OCI-LY7 (cell line): ENCODE results near the gene VEPH1. TPM values are rescaled to one million over a fixed set of nuclear protein-coding genes. Genes with fewer than 3 reads are reported as not detected.

ENCODE experiments used
- BruUV-seq: library from RNA; stranded (reverse); fragments of 400-500 nt; replicated peaks from 2 replicates; lab custom pipeline; 2021; lab: Mats Ljungman, UMichigan
- CTCF ChIA-PET: fragments of 300-600 bp; sonication (Branson Sonifier 250); formaldehyde crosslinking; loops from one replicate; lab custom pipeline; 2022; ENCODE audit warnings: antibody characterized with exemption; ENCODE audit not compliant: unreplicated experiment; lab: Charles Lee
- POLR2A ChIA-PET: fragments of 300-600 bp; sonication (Branson Sonifier 250); formaldehyde crosslinking; loops from one replicate; lab custom pipeline; 2022; ENCODE audit warnings: antibody characterized with exemption; lab: Charles Lee
- DNase-seq: peaks from one replicate; pipeline ENCODE4 v3.0.0-alpha.2; 2015; ENCODE audit warnings: low spot score
- H2AFZ ChIP-seq: fragments of 200-600 bp; sonication (generic), shearing (Covaris generic); 2 replicates; pipeline ENCODE4 v1.6.1; 2014; ENCODE audit warnings: mild to moderate bottlenecking, antibody characterized with exemption, low read length, moderate library complexity
- H3K27ac ChIP-seq: fragments of 200-600 bp; sonication (generic); 2 replicates; pipeline ENCODE4 v1.5.1; 2014; ENCODE audit warnings: mixed run types, low read depth, mild to moderate bottlenecking, moderate library complexity, low read length, inconsistent platforms; ENCODE audit not compliant: poor library complexity, severe bottlenecking
- H3K36me3 ChIP-seq: fragments of 200-600 bp; sonication (generic); 2 replicates; pipeline ENCODE4 v1.6.1; 2014; ENCODE audit warnings: mild to moderate bottlenecking, antibody characterized with exemption, low read length, moderate library complexity, mixed read lengths; ENCODE audit not compliant: insufficient read depth
- H3K4me1 ChIP-seq: fragments of 200-600 bp; sonication (generic); 2 replicates; pipeline ENCODE4 v1.5.1; 2014; ENCODE audit warnings: mild to moderate bottlenecking, low read length; ENCODE audit not compliant: insufficient read depth, poor library complexity, severe bottlenecking
- H3K4me2 ChIP-seq: fragments of 200-600 bp; sonication (generic); 2 replicates; pipeline ENCODE4 v1.6.1; 2014; ENCODE audit warnings: mild to moderate bottlenecking, low read length
- H3K4me3 ChIP-seq: fragments of 200-600 bp; sonication (generic); 2 replicates; pipeline ENCODE4 v1.5.1; 2014; ENCODE audit warnings: mild to moderate bottlenecking, low read depth, low read length; ENCODE audit not compliant: poor library complexity, severe bottlenecking
- H3K79me2 ChIP-seq: fragments of 200-600 bp; sonication (generic); 2 replicates; pipeline ENCODE4 v1.6.1; 2016; ENCODE audit warnings: low read depth, mild to moderate bottlenecking, low read length, moderate library complexity, mixed read lengths; ENCODE audit not compliant: insufficient read depth
- H3K9me2 ChIP-seq: fragments of 200-600 bp; sonication (generic); 2 replicates; pipeline ENCODE4 v1.6.1; 2016; ENCODE audit warnings: mild to moderate bottlenecking, low read length, mixed read lengths; ENCODE audit not compliant: insufficient read depth
- H3K9me3 ChIP-seq: fragments of 200-600 bp; sonication (generic); 2 replicates; pipeline ENCODE4 v1.6.1; 2014; ENCODE audit warnings: mild to moderate bottlenecking, mixed run types, low read length, mixed read lengths
- H4K20me1 ChIP-seq: fragments of 200-600 bp; sonication (generic); 2 replicates; pipeline ENCODE4 v1.6.1; 2014; ENCODE audit warnings: mild to moderate bottlenecking, antibody characterized with exemption, low read length, moderate library complexity, mixed read lengths; ENCODE audit not compliant: insufficient read depth
- EZH2phosphoT487 ChIP-seq: fragments of 200-600 bp; sonication (generic); IDR thresholded peaks from 2 replicates; pipeline ENCODE4 v1.6.1; 2018; ENCODE audit warnings: low read depth, borderline replicate concordance, mild to moderate bottlenecking, mixed run types, antibody characterized with exemption, low read length, moderate library complexity, mixed read lengths
- intact Hi-C: fragments of 100-400 bp; cut with micrococcal nuclease; formaldehyde crosslinking; loops from one replicate; pipeline ENCODE4 v1.10.0; 2022; ENCODE audit not compliant: unreplicated experiment
- total RNA-seq, 2 experiments: library from RNA; depleted of rRNA in 1 of 2; stranded (reverse); fragments of >200 nt in 1 of 2; shearing (Covaris generic) in 1 of 2; gene quantifications; 2 replicates each; pipeline ENCODE4 v1.2.3, GENCODE V29; 2014 to 2022
- TF ChIP-seq, protein P1 (sequence below): fragments of 200-600 bp; sonication (generic); conservative IDR thresholded peaks from 2 replicates; pipeline ENCODE4 v1.5.1; 2014; ENCODE audit warnings: mild to moderate bottlenecking, antibody characterized with exemption, low read length, moderate library complexity, mixed read lengths

Gene VEPH1
- total RNA-seq, 2 experiments from 2014 or later: not detected

- Histone ChIP-seq H3K9me2 (no peaks in the 10 kb centered on the region), H3K79me2 (no peaks in the 10 kb centered on the region), H3K4me1 (no peaks in the 10 kb centered on the region), H3K9me3 (no peaks in the 10 kb centered on the region), H2AFZ (no peak overlapping the region), H3K4me2 (no peak overlapping the region), H3K36me3 (no peaks in the 10 kb centered on the region), H3K4me3 (no peak overlapping the region), H4K20me1 (no peaks in the 10 kb centered on the region), H3K27ac (no peak overlapping the region)
- CTCF ChIA-PET: no interaction called here
- DNase-seq: no peak
- POLR2A ChIA-PET: no interaction called here
- no TSS peak for BruUV-seq
- intact Hi-C loops: no loop called here
- TF ChIP-seq EZH2phosphoT487: no peak
These were observed 95.4 kb downstream of the VEPH1 start for GRCh38 chr3:157407769-157408168.

DNA sequence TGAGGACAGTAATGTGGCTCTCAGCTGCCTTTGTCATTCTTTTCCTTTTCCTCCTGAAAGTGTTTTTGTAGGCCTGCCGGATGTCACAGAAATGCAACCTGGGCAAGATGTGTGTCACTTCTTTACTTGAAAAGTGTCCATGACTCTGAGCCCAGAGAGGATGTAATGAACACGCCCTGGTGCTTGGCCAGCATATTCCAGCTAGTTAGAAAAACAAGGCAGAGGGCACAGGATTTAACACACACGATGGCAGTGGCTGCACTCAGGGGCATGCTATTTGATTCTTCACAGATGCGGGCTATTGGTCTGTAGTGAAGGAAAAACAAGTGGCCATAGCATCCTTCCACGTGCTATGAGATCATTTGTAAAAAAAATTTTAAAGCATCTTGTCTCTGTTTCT is 96.8 kb downstream of the VEPH1 start:
- Histone ChIP-seq H3K27ac (no peak overlapping the region), H4K20me1 (no peaks in the 10 kb centered on the region), H2AFZ (no peak overlapping the region), H3K9me2 (no peaks in the 10 kb centered on the region), H3K9me3 (no peaks in the 10 kb centered on the region), H3K79me2 (no peaks in the 10 kb centered on the region), H3K36me3 (no peaks in the 10 kb centered on the region), H3K4me3 (no peak overlapping the region), H3K4me1 (no peaks in the 10 kb centered on the region), H3K4me2 (no peak overlapping the region)
- POLR2A ChIA-PET: no interaction called here
- DNase-seq: no peak
- intact Hi-C loops: no loop called here
- CTCF ChIA-PET: no interaction called here
- no TSS peak for BruUV-seq
- TF ChIP-seq, protein P1, sequence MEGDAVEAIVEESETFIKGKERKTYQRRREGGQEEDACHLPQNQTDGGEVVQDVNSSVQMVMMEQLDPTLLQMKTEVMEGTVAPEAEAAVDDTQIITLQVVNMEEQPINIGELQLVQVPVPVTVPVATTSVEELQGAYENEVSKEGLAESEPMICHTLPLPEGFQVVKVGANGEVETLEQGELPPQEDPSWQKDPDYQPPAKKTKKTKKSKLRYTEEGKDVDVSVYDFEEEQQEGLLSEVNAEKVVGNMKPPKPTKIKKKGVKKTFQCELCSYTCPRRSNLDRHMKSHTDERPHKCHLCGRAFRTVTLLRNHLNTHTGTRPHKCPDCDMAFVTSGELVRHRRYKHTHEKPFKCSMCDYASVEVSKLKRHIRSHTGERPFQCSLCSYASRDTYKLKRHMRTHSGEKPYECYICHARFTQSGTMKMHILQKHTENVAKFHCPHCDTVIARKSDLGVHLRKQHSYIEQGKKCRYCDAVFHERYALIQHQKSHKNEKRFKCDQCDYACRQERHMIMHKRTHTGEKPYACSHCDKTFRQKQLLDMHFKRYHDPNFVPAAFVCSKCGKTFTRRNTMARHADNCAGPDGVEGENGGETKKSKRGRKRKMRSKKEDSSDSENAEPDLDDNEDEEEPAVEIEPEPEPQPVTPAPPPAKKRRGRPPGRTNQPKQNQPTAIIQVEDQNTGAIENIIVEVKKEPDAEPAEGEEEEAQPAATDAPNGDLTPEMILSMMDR: no peak
- no peak for TF ChIP-seq EZH2phosphoT487

GRCh38 chr3:157405457-157405856 is 97.8 kb downstream of the VEPH1 start:
- Histone ChIP-seq H3K4me3 (no peak overlapping the region), H3K36me3 (no peaks in the 10 kb centered on the region), H3K4me2 (no peak overlapping the region), H3K9me3 (no peaks in the 10 kb centered on the region), H2AFZ (no peak overlapping the region), H3K27ac (no peak overlapping the region), H3K79me2 (no peaks in the 10 kb centered on the region), H3K9me2 (no peaks in the 10 kb centered on the region), H3K4me1 (no peaks in the 10 kb centered on the region), H4K20me1 (no peaks in the 10 kb centered on the region)
- no TSS peak for BruUV-seq
- CTCF ChIA-PET: no interaction called here
- intact Hi-C loops: no loop called here
- POLR2A ChIA-PET: no interaction called here
- TF ChIP-seq EZH2phosphoT487: no peak
- TF ChIP-seq, protein P1: no peak
- DNase-seq: no peak
